SJCRH30 (cell line): ENCODE data around the gene ACKR4. TPM values are rescaled to one million over a fixed set of nuclear protein-coding genes. Genes with fewer than 3 reads are reported as not detected.

Experiments
- DNase-seq, 2 experiments: peaks; one replicate each; pipeline ENCODE4 v3.0.0-alpha.2; 2015 to 2020
- H3K27ac ChIP-seq: fragments of 250-450 bp; sonication (Bioruptor Pico); 2 replicates; pipeline ENCODE4 v1.5.1; 2020; ENCODE audit warnings: mild to moderate bottlenecking, moderate library complexity
- H3K27me3 ChIP-seq: fragments of 250-450 bp; sonication (Bioruptor Pico); 2 replicates; pipeline ENCODE4 v1.5.1; 2020; ENCODE audit warnings: mild to moderate bottlenecking, moderate library complexity
- H3K36me3 ChIP-seq: fragments of 250-450 bp; sonication (Bioruptor Pico); 2 replicates; pipeline ENCODE4 v1.5.1; 2020; ENCODE audit warnings: mild to moderate bottlenecking, moderate library complexity
- H3K4me1 ChIP-seq: fragments of 250-450 bp; sonication (Bioruptor Pico); 2 replicates; pipeline ENCODE4 v1.5.1; 2020; ENCODE audit warnings: mild to moderate bottlenecking, moderate library complexity
- H3K4me3 ChIP-seq: fragments of 250-450 bp; sonication (Bioruptor Pico); 2 replicates; pipeline ENCODE4 v1.5.1; 2020; ENCODE audit warnings: mild to moderate bottlenecking, moderate library complexity
- H3K9me3 ChIP-seq: fragments of 250-450 bp; sonication (Bioruptor Pico); replicated peaks from 2 replicates; pipeline ENCODE4 v1.5.1; 2020; ENCODE audit warnings: mild to moderate bottlenecking, moderate library complexity
- total RNA-seq: library from RNA; depleted of rRNA; stranded (reverse); fragments of >200 nt; shearing (Covaris generic); gene quantifications from 2 replicates; pipeline ENCODE4 v1.2.3, GENCODE V29; 2014; rRNA removed

ACKR4 gene
- total RNA-seq, 1 experiment from 2014 or later: not detected

- Histone ChIP-seq H3K27me3 (no peaks in the 10 kb centered on the region), H3K27ac (no peak overlapping the region), H3K36me3 (peaks cover 3% of the 10 kb centered on the region; the same call in 1 of the 2 replicates), H3K9me3 (no peaks in the 10 kb centered on the region), H3K4me3 (no peak overlapping the region), H3K4me1 (no peaks in the 10 kb centered on the region)
- peak in 1 of 2 experiments; percentile 68 for DNase-seq
Observed at GRCh38 chr3:132641837-132642538, 44.9 kb downstream of the ACKR4 start.

GRCh38 chr3:132642539-132642847, 45.4 kb downstream of the ACKR4 start:
- Histone ChIP-seq H3K4me1 (no peaks in the 10 kb centered on the region), H3K36me3 (peaks cover 3% of the 10 kb centered on the region; the same call in 1 of the 2 replicates), H3K4me3 (no peak overlapping the region), H3K9me3 (no peaks in the 10 kb centered on the region), H3K27me3 (no peaks in the 10 kb centered on the region), H3K27ac (no peak overlapping the region)
- DNase-seq: no peak

GRCh38 chr3:132643366-132643765, 46.3 kb downstream of the ACKR4 start:
- Histone ChIP-seq H3K27ac (no peak overlapping the region), H3K27me3 (no peaks in the 10 kb centered on the region), H3K4me1 (no peaks in the 10 kb centered on the region), H3K9me3 (no peaks in the 10 kb centered on the region), H3K4me3 (no peak overlapping the region), H3K36me3 (no peaks in the 10 kb centered on the region; the same call in 1 of the 2 replicates)
- DNase-seq: no peak

- no peak overlapping the region for H3K4me3 ChIP-seq
- no peaks in the 10 kb centered on the region for H3K9me3 ChIP-seq
- no peak for DNase-seq
- H3K27me3 ChIP-seq: no peaks in the 10 kb centered on the region
- no peaks in the 10 kb centered on the region for H3K36me3 ChIP-seq
- H3K4me1 ChIP-seq: no peaks in the 10 kb centered on the region
- no peak overlapping the region for H3K27ac ChIP-seq
Observed at GRCh38 chr3:132645058-132645457, 48.0 kb downstream of the ACKR4 start.

- Histone ChIP-seq H3K27ac (no peak overlapping the region; the same call in 1 of the 2 replicates), H3K4me1 (no peaks in the 10 kb centered on the region), H3K36me3 (no peaks in the 10 kb centered on the region; the same call in 1 of the 2 replicates), H3K27me3 (no peaks in the 10 kb centered on the region), H3K4me3 (no peak overlapping the region), H3K9me3 (no peaks in the 10 kb centered on the region)
- no peak for DNase-seq
Observed at GRCh38 chr3:132650153-132650552, 53.1 kb downstream of the ACKR4 start.

Other genes with a start within 250 kb of the ACKR4 start
- 26.0 and 27.2 TPM in 2 replicates for gene DNAJC13, start 179.8 kb upstream of the ACKR4 start, total RNA-seq
- gene ACAD11, start 62.5 kb downstream of the ACKR4 start, total RNA-seq: 18.5 and 21.7 TPM in 2 replicates
- gene UBA5, start 63.1 kb downstream of the ACKR4 start, total RNA-seq: 46.4 and 52.6 TPM in 2 replicates
- gene NPHP3, start 125.1 kb downstream of the ACKR4 start, total RNA-seq: 18.9 and 28.5 TPM in 2 replicates